HG03196 (cell line): ENCODE measurements around the gene ANKS1B.

Source experiments
- ATAC-seq: cut with Tn5 transposase; IDR thresholded peaks from one replicate; pipeline ENCODE4 v1.9.1; 2021; ENCODE audit not compliant: unreplicated experiment

Gene ANKS1B

DNA sequence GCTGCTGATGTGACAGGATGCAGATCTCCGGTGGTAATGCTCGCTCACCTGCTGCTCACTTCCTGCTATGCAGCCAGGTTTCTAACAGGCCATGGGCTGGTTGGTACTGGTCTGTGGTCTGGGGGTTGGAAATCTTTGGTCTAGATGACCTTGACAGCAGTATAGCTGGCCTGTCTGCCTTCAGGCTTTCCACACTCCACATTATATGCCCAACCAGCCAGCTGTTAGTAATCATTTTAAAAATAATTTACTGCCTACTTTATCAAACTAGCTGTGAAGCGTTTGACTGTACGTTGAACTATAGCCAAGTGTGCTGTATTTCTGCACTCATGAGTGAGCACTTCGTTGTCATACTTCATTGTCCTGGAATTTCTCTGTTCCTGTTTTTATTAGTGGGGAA, 761.2 kb downstream of the ANKS1B start:
- ATAC-seq, result no peak

DNA sequence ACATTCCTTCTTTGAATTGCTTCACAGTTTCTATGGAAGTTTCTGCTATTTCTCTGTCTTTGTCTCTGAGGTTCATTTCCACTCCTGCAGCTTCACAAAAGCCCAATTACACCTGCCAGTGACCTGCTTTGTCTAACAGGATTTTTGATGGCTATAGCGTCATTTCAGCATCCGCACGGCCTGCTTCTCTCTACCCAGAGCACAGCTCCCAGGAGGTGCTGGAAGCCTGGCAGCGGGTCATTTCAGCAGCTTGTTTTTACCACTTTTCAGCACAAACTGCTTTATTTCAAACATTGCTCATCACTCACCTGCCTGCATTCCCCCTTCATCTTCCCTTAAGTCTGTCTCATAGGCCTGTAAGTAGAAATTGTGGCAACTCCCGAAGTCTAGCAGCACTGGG, 771.7 kb downstream of the ANKS1B start:
- ATAC-seq, result no peak

- ATAC-seq, result no peak
Observed at GRCh38 chr12:99212275-99212674, 772.5 kb downstream of the ANKS1B start.

DNA sequence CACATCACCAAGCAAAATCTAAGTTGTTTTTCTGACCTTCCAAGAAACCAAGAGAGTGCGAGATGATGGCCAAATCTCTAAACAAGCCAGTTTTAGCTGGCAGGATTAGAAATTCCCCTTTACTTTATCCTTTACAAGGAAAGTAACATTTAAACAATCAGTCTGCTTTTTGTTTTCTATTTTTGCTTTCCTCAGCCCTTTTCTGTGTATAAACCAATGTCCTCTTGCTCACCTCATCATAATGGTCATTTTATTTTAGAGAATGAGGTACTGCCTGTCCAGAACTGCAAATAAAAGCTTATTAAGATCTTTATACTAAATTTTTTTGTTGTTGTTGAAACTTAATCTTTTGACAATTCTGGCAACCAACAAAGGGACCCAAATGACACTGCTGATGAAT, 779.6 kb downstream of the ANKS1B start:
- ATAC-seq, result no peak

DNA sequence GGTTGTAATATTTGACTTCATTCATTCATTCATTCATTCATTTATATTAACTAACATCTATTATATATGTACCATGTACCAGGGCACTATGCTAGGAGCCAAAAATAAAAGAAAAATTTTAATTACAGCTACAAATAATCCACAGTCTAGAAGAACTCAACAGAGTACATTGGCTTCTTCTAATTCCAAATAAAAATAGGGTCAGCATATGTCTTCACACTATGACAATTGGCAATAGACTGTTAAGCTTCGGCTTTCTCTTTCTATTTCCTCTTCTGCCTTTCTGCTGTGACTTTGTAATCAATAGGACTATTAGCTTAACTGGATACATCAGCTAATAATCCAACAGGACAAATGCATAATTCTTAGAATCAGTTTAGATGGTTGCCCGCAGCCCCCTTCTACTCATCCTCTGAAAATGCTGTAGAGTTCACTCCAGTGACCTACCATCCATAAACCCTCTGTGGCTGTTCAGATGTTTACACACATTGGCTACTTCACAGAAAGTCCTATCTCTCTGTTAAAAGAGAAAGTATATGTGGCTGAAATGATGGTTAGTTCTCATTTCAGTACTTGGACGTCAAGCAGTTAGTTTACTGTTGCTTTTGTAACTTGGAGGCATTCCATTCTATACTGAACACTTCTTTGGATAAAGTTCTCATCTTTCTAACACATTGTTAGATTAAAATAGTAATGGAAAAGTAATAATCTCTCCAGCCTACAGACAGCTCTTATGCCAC, 782.7 kb downstream of the ANKS1B start:
- ATAC-seq, result no peak

DNA sequence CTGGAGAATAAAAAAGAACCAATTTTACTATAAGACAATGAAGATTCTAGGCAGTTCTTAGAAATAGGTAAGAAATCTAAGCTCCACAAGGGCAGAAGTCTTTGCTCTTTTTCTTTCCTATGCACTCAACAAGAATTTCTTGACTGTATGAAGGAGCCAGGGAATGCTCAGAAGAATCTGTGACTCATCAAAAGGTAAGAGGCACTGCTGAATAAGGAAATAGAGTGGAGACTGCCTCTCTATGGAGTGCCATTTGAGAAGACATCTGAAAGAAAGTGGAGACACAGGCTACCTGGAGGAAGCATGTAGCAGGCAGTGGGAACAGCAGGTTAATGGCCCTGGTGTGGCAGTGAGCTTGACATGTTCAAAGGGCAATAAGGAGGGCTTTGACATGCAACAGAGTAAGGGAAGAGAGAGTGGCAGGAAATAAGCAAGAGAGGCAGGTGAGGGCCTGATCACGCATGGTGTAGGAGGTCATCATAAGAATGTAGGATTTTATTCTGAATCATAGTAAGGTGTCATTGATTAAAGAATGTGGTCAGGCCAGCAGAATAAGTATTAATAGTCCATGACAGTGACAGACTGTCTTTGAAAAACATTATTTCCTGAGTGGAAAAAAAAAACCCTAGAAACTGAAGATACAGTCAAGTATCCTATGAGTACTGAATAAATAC, 783.9 kb downstream of the ANKS1B start:
- ATAC-seq, result no peak

DNA sequence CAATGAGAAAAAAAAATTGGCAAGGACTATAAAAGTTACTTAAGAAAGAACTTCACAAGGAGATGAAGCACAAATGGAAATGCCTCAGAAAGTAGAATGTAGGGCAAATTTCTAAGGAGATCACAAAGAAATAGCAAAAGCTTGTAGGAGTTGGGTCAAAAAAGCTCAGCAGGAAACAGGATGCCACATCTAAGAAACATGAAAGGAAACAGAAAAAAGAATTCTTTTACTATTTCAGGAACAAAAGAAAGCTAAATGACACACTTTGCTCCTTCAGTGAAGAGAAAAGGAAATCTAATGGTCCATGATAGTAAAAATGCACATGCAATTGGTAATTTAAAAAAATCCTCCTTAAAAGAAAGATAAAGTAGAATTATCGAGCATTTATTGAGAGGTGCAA, 789.3 kb downstream of the ANKS1B start:
- no peak for ATAC-seq

- ATAC-seq, result no peak
Observed at GRCh38 chr12:99192489-99192888, 792.2 kb downstream of the ANKS1B start.

- no peak for ATAC-seq
Observed at GRCh38 chr12:99176871-99177270, 807.9 kb downstream of the ANKS1B start.

GRCh38 chr12:99170461-99170860, 814.3 kb downstream of the ANKS1B start:
- no peak for ATAC-seq

DNA sequence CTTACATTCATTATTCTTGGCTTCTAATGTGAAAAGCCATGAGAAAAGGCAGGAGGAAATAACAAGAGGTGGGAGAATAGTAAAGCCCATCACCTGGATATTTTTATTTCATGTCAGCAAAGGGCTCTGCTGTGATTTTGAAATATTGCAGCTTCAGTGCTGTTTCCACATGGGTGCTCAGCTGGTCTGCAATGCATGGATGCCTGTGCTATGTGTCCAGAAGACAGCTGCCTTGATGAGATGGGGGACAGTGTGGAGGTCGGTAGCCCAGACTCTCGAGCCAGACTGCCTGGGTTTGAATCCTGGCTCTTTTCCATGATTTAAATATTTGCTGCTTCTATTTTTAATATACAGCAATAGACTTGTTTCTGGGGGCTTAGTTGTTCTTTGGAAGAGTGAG, 814.7 kb downstream of the ANKS1B start:
- no peak for ATAC-seq

- no peak for ATAC-seq
Observed at GRCh38 chr12:99157946-99158345, 826.8 kb downstream of the ANKS1B start.

DNA sequence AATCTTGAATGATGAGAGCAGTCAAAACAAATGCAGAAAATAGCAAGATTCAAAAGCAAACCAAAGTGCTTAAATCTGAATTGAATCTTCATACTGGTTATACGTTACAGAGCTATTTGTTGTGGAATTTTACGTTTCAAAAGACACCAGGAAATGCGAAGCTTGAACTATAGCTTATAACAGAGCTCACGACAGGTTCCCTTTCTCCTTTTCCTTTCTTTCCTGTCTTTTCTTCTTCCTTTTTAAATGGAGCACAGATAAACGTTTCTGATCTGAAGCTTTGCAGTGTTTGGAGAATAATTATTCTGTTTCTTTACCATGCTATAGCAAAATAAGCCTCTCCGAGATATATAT, 829.8 kb downstream of the ANKS1B start:
- ATAC-seq, result no peak

DNA sequence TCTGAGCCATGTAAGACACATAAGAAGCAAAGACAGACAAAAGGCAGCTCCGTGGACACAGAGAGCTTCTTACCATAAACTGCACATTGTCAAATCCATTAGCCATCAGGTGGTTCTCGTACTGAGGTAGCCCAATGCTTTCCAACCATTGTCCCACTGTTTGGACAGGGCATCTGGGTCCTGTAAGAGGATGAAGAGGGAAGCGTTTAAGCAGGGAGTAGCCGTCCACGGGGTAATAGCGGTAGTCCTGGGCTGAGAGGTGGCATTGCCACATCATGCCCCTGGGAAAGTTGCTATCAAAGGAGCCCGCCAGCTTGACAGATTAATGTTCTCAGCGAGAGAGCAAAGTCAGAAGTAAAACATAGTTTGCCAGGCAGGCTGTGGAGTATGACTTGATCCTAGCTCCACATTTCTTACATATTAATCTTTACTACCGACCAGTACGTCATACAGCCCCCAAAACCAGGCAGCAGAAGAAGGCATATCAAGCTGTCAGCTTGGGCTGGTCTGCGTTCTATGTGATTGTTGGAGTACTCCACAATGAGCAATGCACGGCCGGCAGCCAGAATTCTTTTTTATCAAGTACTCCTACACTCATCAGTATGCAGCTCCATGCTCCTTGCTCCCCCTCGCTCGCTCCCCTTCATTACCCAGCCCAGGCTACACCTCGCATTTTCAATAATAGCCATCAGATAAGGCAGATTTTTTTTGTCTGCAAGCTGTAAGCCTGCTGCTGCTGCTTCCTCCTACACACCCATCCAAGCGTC, 830.3 kb downstream of the ANKS1B start:
- ATAC-seq, result no peak

GRCh38 chr12:99153293-99153692, 831.4 kb downstream of the ANKS1B start:
- ATAC-seq, result no peak

GRCh38 chr12:99152337-99152736, 832.4 kb downstream of the ANKS1B start:
- no peak for ATAC-seq

DNA sequence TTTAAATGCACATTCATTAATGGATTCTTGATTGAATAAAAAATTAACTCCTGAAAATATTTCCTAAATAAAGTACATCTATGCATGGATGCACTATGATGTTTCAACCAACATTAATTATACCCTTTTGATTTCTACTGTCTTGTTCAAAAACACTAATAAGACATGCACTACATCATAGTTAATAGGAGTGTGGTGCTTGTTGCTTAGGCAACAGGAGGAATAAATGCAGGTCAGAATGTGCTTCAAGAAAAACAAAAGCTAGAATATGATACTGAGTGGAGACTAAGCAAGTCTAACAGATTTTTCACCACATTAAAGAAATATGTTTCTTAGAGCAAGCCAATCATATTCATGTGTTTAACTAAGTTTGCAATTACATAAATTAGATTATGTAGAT, 833.0 kb downstream of the ANKS1B start:
- no peak for ATAC-seq

- ATAC-seq, result no peak
Observed at GRCh38 chr12:99147130-99147529, 837.6 kb downstream of the ANKS1B start.

DNA sequence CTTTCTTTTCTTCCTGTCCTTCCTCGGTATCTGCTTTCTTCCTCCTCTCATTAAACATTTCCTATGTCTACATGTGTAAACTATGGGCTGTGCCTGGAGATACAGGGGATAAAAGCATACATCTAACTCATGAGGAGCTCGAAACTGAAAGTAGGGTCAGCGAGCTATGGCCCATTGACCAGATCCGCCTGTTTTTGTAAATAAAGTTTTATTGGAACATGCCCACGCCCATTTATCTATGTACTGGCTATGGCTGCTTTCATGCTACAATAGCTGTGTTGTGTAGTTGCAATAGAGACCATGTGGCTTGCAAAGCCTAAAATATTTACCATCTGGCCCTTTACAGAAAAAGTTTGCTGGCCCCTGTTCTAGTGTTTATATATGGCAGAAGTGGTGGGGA, 838.0 kb downstream of the ANKS1B start:
- ATAC-seq, result no peak

- ATAC-seq, result no peak
Observed at GRCh38 chr12:99146185-99146584, 838.6 kb downstream of the ANKS1B start.

DNA sequence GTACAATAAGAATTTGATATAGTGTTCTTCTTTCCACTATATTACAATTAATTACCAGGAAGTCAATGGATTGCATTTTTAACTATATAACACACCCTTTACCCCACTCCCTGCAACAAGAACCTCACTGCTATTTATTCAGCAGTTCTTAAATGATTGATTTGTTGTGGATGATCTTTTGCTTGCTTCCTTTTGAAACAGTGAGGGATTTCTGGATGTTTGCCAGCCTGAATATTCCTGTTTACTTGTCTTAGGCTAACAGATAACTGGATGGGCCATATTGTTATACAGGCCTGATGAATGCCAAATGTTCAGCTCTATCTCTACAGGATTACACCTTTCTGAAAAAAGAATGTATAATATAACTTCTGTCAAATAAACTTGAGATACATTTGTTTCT, 842.1 kb downstream of the ANKS1B start:
- ATAC-seq, result no peak
